Prostate gland (tissue), 2 donors: ENCODE data around the gene TECR.

Source experiments
- POLR2A ChIP-seq: fragments of 450-650 bp; IDR thresholded peaks from one replicate; pipeline ENCODE4 v1.6.1; 2016; ENCODE audit warnings: antibody characterized with exemption, mild to moderate bottlenecking
- TF ChIP-seq, protein P1 (sequence below), 4 experiments: fragments of 200-600 bp in 2 of 4; fragments of 450-650 bp in 2 of 4; sonication (generic) in 2 of 4; IDR thresholded peaks; 1 replicate in 3 of 4; 2 replicates in 1 of 4; pipeline ENCODE4 v1.5.1; 2016 to 2019; ENCODE audit warnings: antibody characterized with exemption in 4 of 4, mild to moderate bottlenecking in 2 of 4, moderate library complexity in 2 of 4

DNA sequence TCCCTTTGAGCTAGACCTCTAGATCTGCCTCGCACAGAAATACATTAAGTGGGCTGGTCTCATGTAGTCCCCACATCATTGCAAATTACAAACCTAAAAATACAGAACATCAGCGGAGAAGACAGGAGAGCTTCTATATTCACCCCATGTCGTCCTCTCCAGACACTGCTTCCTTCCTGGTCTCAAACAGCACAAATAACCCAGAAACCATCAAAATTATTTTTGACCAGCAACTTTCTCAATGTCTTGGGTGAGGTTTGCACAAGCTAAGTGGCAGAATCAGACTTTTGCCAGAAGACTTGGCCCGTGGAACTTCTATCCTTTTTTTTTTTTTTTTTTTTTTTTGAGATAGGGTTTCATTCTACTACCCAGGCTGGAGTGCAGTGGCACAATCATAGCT is 81.7 kb downstream of the TECR start:
- TF ChIP-seq, protein P1, sequence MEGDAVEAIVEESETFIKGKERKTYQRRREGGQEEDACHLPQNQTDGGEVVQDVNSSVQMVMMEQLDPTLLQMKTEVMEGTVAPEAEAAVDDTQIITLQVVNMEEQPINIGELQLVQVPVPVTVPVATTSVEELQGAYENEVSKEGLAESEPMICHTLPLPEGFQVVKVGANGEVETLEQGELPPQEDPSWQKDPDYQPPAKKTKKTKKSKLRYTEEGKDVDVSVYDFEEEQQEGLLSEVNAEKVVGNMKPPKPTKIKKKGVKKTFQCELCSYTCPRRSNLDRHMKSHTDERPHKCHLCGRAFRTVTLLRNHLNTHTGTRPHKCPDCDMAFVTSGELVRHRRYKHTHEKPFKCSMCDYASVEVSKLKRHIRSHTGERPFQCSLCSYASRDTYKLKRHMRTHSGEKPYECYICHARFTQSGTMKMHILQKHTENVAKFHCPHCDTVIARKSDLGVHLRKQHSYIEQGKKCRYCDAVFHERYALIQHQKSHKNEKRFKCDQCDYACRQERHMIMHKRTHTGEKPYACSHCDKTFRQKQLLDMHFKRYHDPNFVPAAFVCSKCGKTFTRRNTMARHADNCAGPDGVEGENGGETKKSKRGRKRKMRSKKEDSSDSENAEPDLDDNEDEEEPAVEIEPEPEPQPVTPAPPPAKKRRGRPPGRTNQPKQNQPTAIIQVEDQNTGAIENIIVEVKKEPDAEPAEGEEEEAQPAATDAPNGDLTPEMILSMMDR (IDR thresholded peaks at IDR 0.05) = no peak
- no peak for TF ChIP-seq POLR2A
